ENCODE measurements around the gene PRKAG2. TPM values are rescaled to one million over a fixed set of nuclear protein-coding genes. Genes with fewer than 3 reads are reported as not detected.

The PRKAG2 gene
- total and polyA plus RNA-seq, 2 experiments from 2014 or later = 9.1 to 14.9 TPM

- Histone ChIP-seq H3K36me3 (ENCODE audit: insufficient read depth) (no peaks in the 10 kb centered on the region), H3F3A (replicated peaks; ENCODE audit: low read depth) (no peaks in the 10 kb centered on the region), H3K27ac (ENCODE audit: low read depth) (no peak overlapping the region), H3K4me3 (no peak overlapping the region), H4K20me1 (replicated peaks; ENCODE audit: insufficient read depth) (0 out of 2 replicates have a peak, but pooled peaks cover 5% of the 10 kb centered on the region), H2AFZ (no peak overlapping the region), H3K4me1 (ENCODE audit: insufficient read depth) (no peaks in the 10 kb centered on the region), H3K27me3 (ENCODE audit: insufficient read depth) (no peaks in the 10 kb centered on the region), H3K9me2 (ENCODE audit: insufficient read depth) (no peaks in the 10 kb centered on the region), H3K79me2 (replicated peaks; ENCODE audit: insufficient read depth) (0 out of 2 replicates have a peak, but pooled peaks cover 8% of the 10 kb centered on the region), H3K4me2 (no peak overlapping the region)
- Mint-ChIP-seq H3K27me3 (ENCODE audit: insufficient read depth, low read depth, poor library complexity) (peaks cover 3% of the 10 kb centered on the region), H3K36me3 (ENCODE audit: low read depth) (peaks cover 3% of the 10 kb centered on the region; the same call in 1 of the 3 replicates), H3K4me3 (no peak overlapping the region), H3K4me1 (peaks cover 4% of the 10 kb centered on the region), H3K27ac (no peak overlapping the region), H3K9me3 (no peaks in the 10 kb centered on the region)
- DNase-seq (ENCODE audit: low spot score) (no peak), ATAC-seq (no peak)
- TF ChIP-seq STAT1 (IDR thresholded peaks at IDR 0.05; ENCODE audit: unreplicated experiment) = no peak
- no peak for TF ChIP-seq NANOG (IDR thresholded peaks at IDR 0.05; ENCODE audit: borderline replicate concordance)
- no peak for TF ChIP-seq EZH2phosphoT487 (IDR thresholded peaks at IDR 0.05; ENCODE audit: unreplicated experiment)
- no peak for TF ChIP-seq CREB1 (CRISPR knock-in tag; IDR thresholded peaks at IDR 0.05; ENCODE audit: low read depth)
- TF ChIP-seq, protein P1, sequence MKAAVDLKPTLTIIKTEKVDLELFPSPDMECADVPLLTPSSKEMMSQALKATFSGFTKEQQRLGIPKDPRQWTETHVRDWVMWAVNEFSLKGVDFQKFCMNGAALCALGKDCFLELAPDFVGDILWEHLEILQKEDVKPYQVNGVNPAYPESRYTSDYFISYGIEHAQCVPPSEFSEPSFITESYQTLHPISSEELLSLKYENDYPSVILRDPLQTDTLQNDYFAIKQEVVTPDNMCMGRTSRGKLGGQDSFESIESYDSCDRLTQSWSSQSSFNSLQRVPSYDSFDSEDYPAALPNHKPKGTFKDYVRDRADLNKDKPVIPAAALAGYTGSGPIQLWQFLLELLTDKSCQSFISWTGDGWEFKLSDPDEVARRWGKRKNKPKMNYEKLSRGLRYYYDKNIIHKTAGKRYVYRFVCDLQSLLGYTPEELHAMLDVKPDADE (IDR thresholded peaks at IDR 0.05) = no peak
- TF ChIP-seq, protein P2, sequence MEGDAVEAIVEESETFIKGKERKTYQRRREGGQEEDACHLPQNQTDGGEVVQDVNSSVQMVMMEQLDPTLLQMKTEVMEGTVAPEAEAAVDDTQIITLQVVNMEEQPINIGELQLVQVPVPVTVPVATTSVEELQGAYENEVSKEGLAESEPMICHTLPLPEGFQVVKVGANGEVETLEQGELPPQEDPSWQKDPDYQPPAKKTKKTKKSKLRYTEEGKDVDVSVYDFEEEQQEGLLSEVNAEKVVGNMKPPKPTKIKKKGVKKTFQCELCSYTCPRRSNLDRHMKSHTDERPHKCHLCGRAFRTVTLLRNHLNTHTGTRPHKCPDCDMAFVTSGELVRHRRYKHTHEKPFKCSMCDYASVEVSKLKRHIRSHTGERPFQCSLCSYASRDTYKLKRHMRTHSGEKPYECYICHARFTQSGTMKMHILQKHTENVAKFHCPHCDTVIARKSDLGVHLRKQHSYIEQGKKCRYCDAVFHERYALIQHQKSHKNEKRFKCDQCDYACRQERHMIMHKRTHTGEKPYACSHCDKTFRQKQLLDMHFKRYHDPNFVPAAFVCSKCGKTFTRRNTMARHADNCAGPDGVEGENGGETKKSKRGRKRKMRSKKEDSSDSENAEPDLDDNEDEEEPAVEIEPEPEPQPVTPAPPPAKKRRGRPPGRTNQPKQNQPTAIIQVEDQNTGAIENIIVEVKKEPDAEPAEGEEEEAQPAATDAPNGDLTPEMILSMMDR (conservative IDR thresholded peaks at IDR 0.05; ENCODE audit: low read depth in 2 of 2) = no peak
- no peak for TF ChIP-seq EZH2 (IDR thresholded peaks at IDR 0.05; ENCODE audit: low read depth, unreplicated experiment)
- no peak for TF ChIP-seq JUNB (IDR thresholded peaks at IDR 0.05; ENCODE audit: unreplicated experiment)
- no peak for TF ChIP-seq REST (IDR thresholded peaks at IDR 0.05; ENCODE audit: unreplicated experiment)
Observed at GRCh38 chr7:151601521-151602305, 275.2 kb downstream of the PRKAG2 start.
